K562 (cell line): ENCODE results near the gene GPT2. TPM values are rescaled to one million over a fixed set of nuclear protein-coding genes. Genes with fewer than 3 reads are reported as not detected.

ENCODE experiments used
- ATAC-seq: fragments of 200-7000 bp; cut with Tn5 transposase; 3 replicates; pipeline ENCODE4 v1.9.1; 2020; ENCODE audit warnings: moderate library complexity
- BruUV-seq: library from RNA; stranded (reverse); fragments of 400-500 nt; replicated peaks from 2 replicates; lab custom pipeline; 2021; lab: Mats Ljungman, UMichigan
- CTCF ChIA-PET: fragments of 300-600 bp; formaldehyde crosslinking; extraction: SDS; loops from one replicate; lab custom pipeline; 2021; ENCODE audit warnings: low intra/inter-chr PET ratio; lab: Yijun Ruan, JAX
- POLR2A ChIA-PET: fragments of 300-600, 350-650 bp; sonication (Branson Sonifier 250); formaldehyde crosslinking; extraction: SDS; loops from one replicate; lab custom pipeline; 2021; ENCODE audit warnings: antibody characterized with exemption, inconsistent platforms; lab: Yijun Ruan, JAX
- DNase-seq, 4 experiments: peaks; one replicate each; pipeline versions ENCODE4 v3.0.0 to v3.0.0-alpha.2; 2011 to 2018; ENCODE audit warnings: low spot score in 3 of 4, mixed read lengths in 3 of 4; ENCODE audit errors: extremely low read depth in 1 of 4
- FAIRE-seq: peaks from 2 replicates; lab custom pipeline; 2011; peaks lifted over from hg19 to GRCh38; lab: Jason Lieb, UNC
- H2AFZ ChIP-seq: 2 replicates; pipeline ENCODE4 v1.6.0; 2011; ENCODE audit warnings: low read depth, low read length, control low read depth, inconsistent platforms
- H3K27ac ChIP-seq: fragments of 200-600 bp; 3 replicates; pipeline ENCODE4 v1.8.0; 2011; ENCODE audit warnings: low read depth, mild to moderate bottlenecking, control low read depth, inconsistent platforms, low read length, moderate library complexity, mixed read lengths; ENCODE audit errors: extremely low read depth
- H3K27me3 ChIP-seq, 2 experiments: fragments of 300-600 bp in 1 of 2; 2 replicates in 1 of 2; 3 replicates in 1 of 2; pipeline versions ENCODE4 v1.6.0 to v1.8.0; 2011; ENCODE audit warnings: inconsistent platforms in 2 of 2, low read length in 2 of 2, mild to moderate bottlenecking in 1 of 2, mixed read lengths in 1 of 2, moderate library complexity in 1 of 2; ENCODE audit not compliant: control insufficient read depth in 2 of 2, insufficient read depth in 2 of 2
- H3K36me3 ChIP-seq: fragments of 300-600 bp; 3 replicates; pipeline ENCODE4 v1.8.0; 2011; ENCODE audit warnings: mild to moderate bottlenecking, low read length, inconsistent platforms; ENCODE audit not compliant: control insufficient read depth, insufficient read depth
- H3K4me1 ChIP-seq, 2 experiments: fragments of 200-600 bp in 1 of 2; replicated peaks in 1 of 2; 2 replicates in 1 of 2; 3 replicates in 1 of 2; pipeline versions ENCODE4 v1.5.1 to v1.8.0; 2011; ENCODE audit warnings: inconsistent platforms in 2 of 2, low read length in 2 of 2, mild to moderate bottlenecking in 1 of 2, mixed read lengths in 1 of 2, moderate library complexity in 1 of 2; ENCODE audit not compliant: control insufficient read depth in 2 of 2, insufficient read depth in 2 of 2
- H3K4me2 ChIP-seq: 2 replicates; pipeline ENCODE4 v1.6.1; 2011; ENCODE audit warnings: low read length, control low read depth, inconsistent platforms, mixed read lengths; ENCODE audit not compliant: insufficient read depth
- H3K4me3 ChIP-seq: fragments of 200-600 bp; sonication (generic), shearing (Covaris generic); 2 replicates; pipeline ENCODE4 v1.5.1; 2016; ENCODE audit warnings: control low read depth, inconsistent platforms
- H3K79me2 ChIP-seq: fragments of 200-600 bp; 3 replicates; pipeline ENCODE4 v1.8.0; 2011; ENCODE audit warnings: low read length, inconsistent platforms; ENCODE audit not compliant: control insufficient read depth, insufficient read depth
- H3K9ac ChIP-seq, 2 experiments: 2 replicates each; pipeline versions ENCODE4 v1.6.0 to v1.6.1; 2011; ENCODE audit warnings: low read depth in 2 of 2, low read length in 2 of 2, control low read depth in 1 of 2, inconsistent platforms in 1 of 2, mild to moderate bottlenecking in 1 of 2, mixed read lengths in 1 of 2; ENCODE audit not compliant: insufficient read depth in 1 of 2
- H3K9me1 ChIP-seq: one replicate; pipeline ENCODE4 v1.6.0; 2011; ENCODE audit warnings: inconsistent platforms, mild to moderate bottlenecking, low read length, moderate library complexity; ENCODE audit not compliant: control insufficient read depth, insufficient read depth
- H3K9me3 ChIP-seq: replicated peaks from 2 replicates; pipeline ENCODE4 v1.5.1; 2011; ENCODE audit warnings: low read depth, low read length, inconsistent platforms; ENCODE audit not compliant: control insufficient read depth, insufficient read depth
- H4K20me1 ChIP-seq: replicated peaks from 2 replicates; pipeline ENCODE4 v1.6.1; 2011; ENCODE audit warnings: low read length, inconsistent platforms, mixed read lengths; ENCODE audit not compliant: control insufficient read depth, insufficient read depth
- FOXM1 ChIP-seq, 2 experiments: fragments of 450-650 bp in 1 of 2; sonication (generic) in 1 of 2; formaldehyde crosslinking in 1 of 2; IDR thresholded peaks; 2 replicates each; pipeline versions ENCODE4 v1.6.1 to v1.9.0; 2017 to 2022; ENCODE audit warnings: low read depth in 2 of 2, mild to moderate bottlenecking in 2 of 2, missing genetic modification reagents in 1 of 2, moderate library complexity in 1 of 2
- NFE2L1 ChIP-seq: fragments of 450-650 bp; IDR thresholded peaks from 2 replicates; pipeline ENCODE4 v1.6.1; 2016; ENCODE audit warnings: missing genetic modification characterization, low read depth, mild to moderate bottlenecking, missing compliant biosample characterization, moderate library complexity, borderline replicate concordance
- ZNF165 ChIP-seq: fragments of 250-450 bp; sonication (Bioruptor Pico); IDR thresholded peaks from 2 replicates; pipeline ENCODE4 v1.4.0; 2020; ENCODE audit warnings: borderline replicate concordance
- ZNF398 ChIP-seq: fragments of 250-450 bp; sonication (Bioruptor Pico); IDR thresholded peaks from 2 replicates; pipeline ENCODE4 v1.8.0; 2021; ENCODE audit warnings: moderate library complexity, mild to moderate bottlenecking, inconsistent platforms
- ZNF609 ChIP-seq: sonication (generic); formaldehyde crosslinking; IDR thresholded peaks from 2 replicates; pipeline ENCODE4 v1.8.1; 2023; ENCODE audit warnings: missing genetic modification reagents, mild to moderate bottlenecking, borderline replicate concordance
- WGBS: fragments of 100-300 bp; shearing (Covaris generic); methylation state at CpG from one replicate; pipeline ENCODE4 v1.1.6; 2016; ENCODE audit warnings: low coverage, mixed read lengths; ENCODE audit not compliant: insufficient coverage; ENCODE audit errors: missing lambda C conversion rate; 5-methylcytosine and 5-hydroxymethylcytosine counted together
- in situ Hi-C: fragments of 300-500 bp; cut with MboI; formaldehyde crosslinking; loops from 4 replicates; pipeline ENCODE4 v1.15.0; 2018; ENCODE audit warnings: inconsistent platforms, mixed read lengths
- intact Hi-C: fragments of 100-400 bp; cut with micrococcal nuclease; formaldehyde crosslinking; loops from 2 replicates; pipeline ENCODE4 v1.14.2; 2022
- polyA plus RNA-seq, 8 experiments: library from polyadenylated mRNA; depleted of rRNA in 4 of 8; stranded (reverse) in 5 of 8; unstranded in 3 of 8; fragments of >200 nt; fragmentation: Nextera tagmentation in 2 of 8; fragmentation: Illumina TruSeq in 1 of 8; extraction: Ambion mirVana in 2 of 8; extraction: Trizol in 1 of 8; gene quantifications; 2 replicates each; pipeline versions ENCODE4 v1.2.1 to v1.2.3, GENCODE V29; 2011 to 2014; ENCODE audit warnings: inconsistent platforms in 1 of 8, missing spikeins in 1 of 8
- total RNA-seq, 7 experiments: library from RNA; depleted of rRNA in 6 of 7; stranded (reverse); fragments of >200 nt in 6 of 7; fragmentation: Illumina TruSeq in 2 of 7; extraction: Trizol in 2 of 7; gene quantifications; 2 replicates each; pipeline versions ENCODE4 v1.2.1 to v1.2.3, GENCODE V29; 2011 to 2021; ENCODE audit warnings: low replicate concordance in 1 of 7
- TF ChIP-seq, protein P1 (sequence below), 3 experiments: fragments of 200-800 bp in 1 of 3; fragments of 250-450 bp in 1 of 3; fragments of 450-650 bp in 1 of 3; sonication (Bioruptor Pico) in 1 of 3; sonication (Bioruptor generic) in 1 of 3; formaldehyde crosslinking in 1 of 3; IDR thresholded peaks; 2 replicates each; pipeline versions ENCODE4 v1.6.1 to v1.8.0; 2016 to 2022; ENCODE audit warnings: mild to moderate bottlenecking in 2 of 3, missing genetic modification characterization in 2 of 3, missing compliant biosample characterization in 1 of 3, moderate library complexity in 1 of 3

Gene GPT2
- total and polyA plus RNA-seq, 9 of the 15 experiments (the other 6 are each of a cell fraction or from before 2014, with no cell fraction given): 0.79 to 14.4 (median 5.8) TPM

DNA sequence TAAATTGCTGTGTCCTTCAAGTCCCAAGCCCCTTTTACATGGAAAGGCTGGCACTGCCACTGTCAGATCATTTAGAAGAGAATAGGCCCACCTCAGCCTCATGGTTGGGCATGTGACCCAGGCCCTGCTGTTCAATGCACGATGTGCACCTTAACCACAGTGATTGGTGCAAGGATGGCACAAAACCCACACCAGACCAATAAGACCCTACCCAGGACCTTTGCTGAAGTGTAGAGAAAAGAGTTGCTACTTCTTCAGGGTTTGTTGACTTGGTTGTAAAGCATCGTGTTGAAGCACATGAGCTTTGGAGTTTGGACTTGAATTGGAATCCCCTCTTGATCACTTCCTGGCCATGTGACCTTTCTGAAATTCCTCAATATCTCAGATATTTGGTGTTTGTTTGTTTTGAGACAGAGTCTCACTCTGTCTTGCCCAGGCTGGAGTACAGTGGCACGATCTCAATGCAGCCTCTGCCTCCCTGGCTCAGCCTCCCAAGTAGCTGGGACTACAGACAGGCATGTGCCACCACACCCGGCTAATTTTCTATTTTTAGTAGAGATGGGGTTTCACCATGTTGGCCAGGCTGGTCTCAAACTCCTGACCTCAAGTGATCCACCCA is 64.5 kb downstream of the GPT2 start:
- no peak for FAIRE-seq
- H3K27me3 ChIP-seq: no peaks in the 10 kb centered on the region; a peak in 1 of 5 replicates
- H3K9me3 ChIP-seq: no peaks in the 10 kb centered on the region
- H3K4me1 ChIP-seq: no peaks in the 10 kb centered on the region; a peak in 1 of 5 replicates
- no peak overlapping the region for H3K27ac ChIP-seq
- no peak for DNase-seq
- H3K4me3 ChIP-seq: no peak overlapping the region
- H4K20me1 ChIP-seq: no peaks in the 10 kb centered on the region
- no peaks in the 10 kb centered on the region for H3K79me2 ChIP-seq
- H2AFZ ChIP-seq: no peak overlapping the region
- intact Hi-C loops: loop anchor here (5.0 kb wide), 1 partner anchor 1214 kb away; no protein-coding TSS in a partner anchor
- no peak overlapping the region for H3K9ac ChIP-seq
- no peak overlapping the region for H3K4me2 ChIP-seq
- ChIA-PET CTCF (interaction anchor here (0.7 to 2.1 kb wide), 4 partner anchors 11 to 213 kb away, joined by 4 to 13 read pairs (median 6); no protein-coding TSS in a partner anchor), POLR2A (interaction anchor here (0.5 to 0.9 kb wide), 2 partner anchors 15 to 118 kb away, joined by 3 to 4 read pairs; partner anchors contain the start of gene C16orf87)
- in situ Hi-C loops: loop anchor here (5.0 to 10.0 kb wide), 2 partner anchors 74 to 1216 kb away; no protein-coding TSS in a partner anchor
- H3K36me3 ChIP-seq: no peaks in the 10 kb centered on the region
- H3K9me1 ChIP-seq: no peaks in the 10 kb centered on the region
- 7% methylated on average over 4 of the region's 4 CpGs for WGBS
- ATAC-seq: no peak
- no TSS peak for BruUV-seq
- TF ChIP-seq ZNF609 (CRISPR knock-in tag): no peak
- TF ChIP-seq FOXM1 (IDR thresholded peaks at IDR 0.05; ENCODE audit: low read depth): no peak
- TF ChIP-seq FOXM1 (CRISPR knock-in tag; IDR thresholded peaks at IDR 0.05; ENCODE audit: low read depth): no peak
- TF ChIP-seq ZNF398 (CRISPR knock-in tag): no peak
- TF ChIP-seq NFE2L1 (tag): no peak
- TF ChIP-seq, protein P1, sequence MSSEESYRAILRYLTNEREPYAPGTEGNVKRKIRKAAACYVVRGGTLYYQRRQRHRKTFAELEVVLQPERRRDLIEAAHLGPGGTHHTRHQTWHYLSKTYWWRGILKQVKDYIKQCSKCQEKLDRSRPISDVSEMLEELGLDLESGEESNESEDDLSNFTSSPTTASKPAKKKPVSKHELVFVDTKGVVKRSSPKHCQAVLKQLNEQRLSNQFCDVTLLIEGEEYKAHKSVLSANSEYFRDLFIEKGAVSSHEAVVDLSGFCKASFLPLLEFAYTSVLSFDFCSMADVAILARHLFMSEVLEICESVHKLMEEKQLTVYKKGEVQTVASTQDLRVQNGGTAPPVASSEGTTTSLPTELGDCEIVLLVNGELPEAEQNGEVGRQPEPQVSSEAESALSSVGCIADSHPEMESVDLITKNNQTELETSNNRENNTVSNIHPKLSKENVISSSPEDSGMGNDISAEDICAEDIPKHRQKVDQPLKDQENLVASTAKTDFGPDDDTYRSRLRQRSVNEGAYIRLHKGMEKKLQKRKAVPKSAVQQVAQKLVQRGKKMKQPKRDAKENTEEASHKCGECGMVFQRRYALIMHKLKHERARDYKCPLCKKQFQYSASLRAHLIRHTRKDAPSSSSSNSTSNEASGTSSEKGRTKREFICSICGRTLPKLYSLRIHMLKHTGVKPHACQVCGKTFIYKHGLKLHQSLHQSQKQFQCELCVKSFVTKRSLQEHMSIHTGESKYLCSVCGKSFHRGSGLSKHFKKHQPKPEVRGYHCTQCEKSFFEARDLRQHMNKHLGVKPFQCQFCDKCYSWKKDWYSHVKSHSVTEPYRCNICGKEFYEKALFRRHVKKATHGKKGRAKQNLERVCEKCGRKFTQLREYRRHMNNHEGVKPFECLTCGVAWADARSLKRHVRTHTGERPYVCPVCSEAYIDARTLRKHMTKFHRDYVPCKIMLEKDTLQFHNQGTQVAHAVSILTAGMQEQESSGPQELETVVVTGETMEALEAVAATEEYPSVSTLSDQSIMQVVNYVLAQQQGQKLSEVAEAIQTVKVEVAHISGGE (CRISPR knock-in tag; IDR thresholded peaks at IDR 0.05): no peak
- TF ChIP-seq ZNF165 (CRISPR knock-in tag): no peak
